HepG2 (cell line): Measurements from ENCODE around the gene DIAPH3.

Experiments
- POLR2A ChIP-seq, 2 experiments: IDR thresholded peaks; 2 replicates each; pipeline ENCODE4 v1.6.1; 2011; ENCODE audit warnings: low read depth in 2 of 2, low read length in 2 of 2, mild to moderate bottlenecking in 1 of 2, moderate library complexity in 1 of 2; ENCODE audit not compliant: insufficient read depth in 1 of 2
- ZNF367 ChIP-seq: sonication (generic); formaldehyde crosslinking; IDR thresholded peaks from 2 replicates; pipeline ENCODE4 v1.4.0; 2020; ENCODE audit warnings: missing genetic modification reagents, borderline replicate concordance
- TF ChIP-seq, protein P1 (sequence below), 2 experiments: IDR thresholded peaks; 2 replicates each; pipeline ENCODE4 v1.6.1; 2011 to 2012; ENCODE audit warnings: low read length in 2 of 2, borderline replicate concordance in 1 of 2, low read depth in 1 of 2, mild to moderate bottlenecking in 1 of 2, moderate library complexity in 1 of 2

DNA sequence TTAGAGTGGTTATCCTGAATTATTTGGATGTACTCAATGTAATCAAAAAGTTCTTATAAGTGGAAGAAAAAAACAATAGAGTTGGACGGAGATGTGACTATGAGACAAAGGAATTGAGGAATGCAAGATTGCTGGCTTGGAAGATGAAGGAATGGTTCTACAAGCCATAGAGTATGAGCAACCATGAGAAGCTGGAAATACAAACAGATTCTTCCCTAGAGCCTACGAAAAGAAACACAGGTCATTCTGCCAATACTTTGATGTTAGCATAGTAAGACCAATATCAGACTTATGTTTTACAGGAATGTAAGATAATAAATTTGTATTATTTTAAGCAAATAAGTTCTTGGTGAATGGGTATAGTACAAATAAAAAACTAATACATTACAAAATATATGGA, 249.2 kb downstream of the DIAPH3 start:
- TF ChIP-seq, protein P1, sequence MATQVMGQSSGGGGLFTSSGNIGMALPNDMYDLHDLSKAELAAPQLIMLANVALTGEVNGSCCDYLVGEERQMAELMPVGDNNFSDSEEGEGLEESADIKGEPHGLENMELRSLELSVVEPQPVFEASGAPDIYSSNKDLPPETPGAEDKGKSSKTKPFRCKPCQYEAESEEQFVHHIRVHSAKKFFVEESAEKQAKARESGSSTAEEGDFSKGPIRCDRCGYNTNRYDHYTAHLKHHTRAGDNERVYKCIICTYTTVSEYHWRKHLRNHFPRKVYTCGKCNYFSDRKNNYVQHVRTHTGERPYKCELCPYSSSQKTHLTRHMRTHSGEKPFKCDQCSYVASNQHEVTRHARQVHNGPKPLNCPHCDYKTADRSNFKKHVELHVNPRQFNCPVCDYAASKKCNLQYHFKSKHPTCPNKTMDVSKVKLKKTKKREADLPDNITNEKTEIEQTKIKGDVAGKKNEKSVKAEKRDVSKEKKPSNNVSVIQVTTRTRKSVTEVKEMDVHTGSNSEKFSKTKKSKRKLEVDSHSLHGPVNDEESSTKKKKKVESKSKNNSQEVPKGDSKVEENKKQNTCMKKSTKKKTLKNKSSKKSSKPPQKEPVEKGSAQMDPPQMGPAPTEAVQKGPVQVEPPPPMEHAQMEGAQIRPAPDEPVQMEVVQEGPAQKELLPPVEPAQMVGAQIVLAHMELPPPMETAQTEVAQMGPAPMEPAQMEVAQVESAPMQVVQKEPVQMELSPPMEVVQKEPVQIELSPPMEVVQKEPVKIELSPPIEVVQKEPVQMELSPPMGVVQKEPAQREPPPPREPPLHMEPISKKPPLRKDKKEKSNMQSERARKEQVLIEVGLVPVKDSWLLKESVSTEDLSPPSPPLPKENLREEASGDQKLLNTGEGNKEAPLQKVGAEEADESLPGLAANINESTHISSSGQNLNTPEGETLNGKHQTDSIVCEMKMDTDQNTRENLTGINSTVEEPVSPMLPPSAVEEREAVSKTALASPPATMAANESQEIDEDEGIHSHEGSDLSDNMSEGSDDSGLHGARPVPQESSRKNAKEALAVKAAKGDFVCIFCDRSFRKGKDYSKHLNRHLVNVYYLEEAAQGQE (IDR thresholded peaks at IDR 0.05; ENCODE audit: borderline replicate concordance in 1 of 2, low read depth in 1 of 2, low read length in 2 of 2): no peak
- TF ChIP-seq POLR2A (IDR thresholded peaks at IDR 0.05; ENCODE audit: insufficient read depth in 1 of 2, low read depth in 2 of 2, low read length in 2 of 2) (no peak), ZNF367 (CRISPR knock-in tag) (no peak)
